AG10803 (cell line): Measurements from ENCODE around the gene DGCR2.

ENCODE experiments used
- DNase-seq: peaks from one replicate; pipeline ENCODE4 v3.0.0; 2010; ENCODE audit warnings: low read depth
- H3K4me3 ChIP-seq: 2 replicates; pipeline ENCODE4 v1.5.1; 2011; ENCODE audit warnings: mild to moderate bottlenecking, low read length, control low read depth
- TF ChIP-seq, protein P1 (sequence below): conservative IDR thresholded peaks from 2 replicates; pipeline ENCODE4 v1.5.1; 2011; ENCODE audit warnings: mild to moderate bottlenecking, low read length, control low read depth, inconsistent platforms

The DGCR2 gene

DNA sequence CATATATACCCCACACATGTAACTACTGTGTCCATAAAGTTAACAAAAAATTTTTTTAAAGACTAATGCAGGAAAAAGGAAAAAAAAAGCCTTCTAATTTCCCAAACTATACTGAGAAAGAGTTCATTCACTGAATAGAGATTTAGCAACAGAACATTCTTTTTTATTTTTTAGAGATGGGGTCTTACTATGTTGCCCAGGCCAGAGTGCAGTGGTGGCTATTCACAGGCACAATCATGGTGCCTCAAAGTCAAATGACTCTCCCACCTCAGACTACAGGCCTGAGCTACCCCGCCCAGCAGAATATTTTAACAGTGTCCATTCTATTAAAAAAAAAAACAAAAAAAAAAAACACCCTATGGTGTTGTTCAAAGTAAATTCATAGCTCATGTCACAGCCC is 25.7 kb downstream of the DGCR2 start:
- TF ChIP-seq, protein P1, sequence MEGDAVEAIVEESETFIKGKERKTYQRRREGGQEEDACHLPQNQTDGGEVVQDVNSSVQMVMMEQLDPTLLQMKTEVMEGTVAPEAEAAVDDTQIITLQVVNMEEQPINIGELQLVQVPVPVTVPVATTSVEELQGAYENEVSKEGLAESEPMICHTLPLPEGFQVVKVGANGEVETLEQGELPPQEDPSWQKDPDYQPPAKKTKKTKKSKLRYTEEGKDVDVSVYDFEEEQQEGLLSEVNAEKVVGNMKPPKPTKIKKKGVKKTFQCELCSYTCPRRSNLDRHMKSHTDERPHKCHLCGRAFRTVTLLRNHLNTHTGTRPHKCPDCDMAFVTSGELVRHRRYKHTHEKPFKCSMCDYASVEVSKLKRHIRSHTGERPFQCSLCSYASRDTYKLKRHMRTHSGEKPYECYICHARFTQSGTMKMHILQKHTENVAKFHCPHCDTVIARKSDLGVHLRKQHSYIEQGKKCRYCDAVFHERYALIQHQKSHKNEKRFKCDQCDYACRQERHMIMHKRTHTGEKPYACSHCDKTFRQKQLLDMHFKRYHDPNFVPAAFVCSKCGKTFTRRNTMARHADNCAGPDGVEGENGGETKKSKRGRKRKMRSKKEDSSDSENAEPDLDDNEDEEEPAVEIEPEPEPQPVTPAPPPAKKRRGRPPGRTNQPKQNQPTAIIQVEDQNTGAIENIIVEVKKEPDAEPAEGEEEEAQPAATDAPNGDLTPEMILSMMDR = no peak
- DNase-seq = no peak
- no peak overlapping the region for H3K4me3 ChIP-seq

- TF ChIP-seq, protein P1 = no peak
- no peak overlapping the region for H3K4me3 ChIP-seq
- no peak for DNase-seq
These were observed 27.7 kb downstream of the DGCR2 start for GRCh38 chr22:19094393-19094997.

DNA sequence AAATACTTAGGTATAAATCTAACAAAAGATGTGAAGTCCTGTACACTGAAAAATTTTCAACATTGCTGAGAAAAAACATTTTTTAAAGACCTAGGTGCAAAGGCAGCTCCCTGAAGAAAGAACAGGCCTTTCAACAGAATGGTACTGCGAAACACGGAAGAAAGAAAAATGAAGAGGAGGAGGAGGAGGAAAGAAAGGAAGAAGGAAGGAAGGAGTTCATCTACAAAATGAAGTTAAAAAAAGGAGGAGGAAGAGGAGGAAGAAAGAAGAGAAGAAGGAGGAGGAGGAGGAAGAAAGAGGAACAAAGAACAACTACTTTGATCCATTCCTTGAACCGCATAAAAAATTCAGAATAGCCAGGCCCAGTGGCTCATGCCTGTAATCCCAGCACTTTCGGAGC is 29.5 kb downstream of the DGCR2 start:
- no peak overlapping the region for H3K4me3 ChIP-seq
- TF ChIP-seq, protein P1 = no peak
- no peak for DNase-seq

GRCh38 chr22:19090586-19091127 is 31.6 kb downstream of the DGCR2 start:
- TF ChIP-seq, protein P1 = no peak
- no peak for DNase-seq
- no peak overlapping the region for H3K4me3 ChIP-seq

- DNase-seq = no peak
- no peak overlapping the region for H3K4me3 ChIP-seq
- TF ChIP-seq, protein P1 = no peak
These were observed 32.0 kb downstream of the DGCR2 start for GRCh38 chr22:19090183-19090582.

GRCh38 chr22:19088866-19089595 is 33.2 kb downstream of the DGCR2 start:
- H3K4me3 ChIP-seq = no peak overlapping the region
- TF ChIP-seq, protein P1 = no peak
- no peak for DNase-seq

- no peak overlapping the region for H3K4me3 ChIP-seq
- peak; percentile 46 for DNase-seq
- TF ChIP-seq, protein P1 = no peak
These were observed 35.3 kb downstream of the DGCR2 start for GRCh38 chr22:19086896-19087295.
